GM12873 (cell line): ENCODE measurements around the gene RAP1GAP2.

Source experiments
- CTCF ChIP-seq: IDR thresholded peaks from 2 replicates; pipeline ENCODE4 v1.5.1; 2012; ENCODE audit warnings: low read depth, mild to moderate bottlenecking, moderate library complexity, low read length, control low read depth; ENCODE audit not compliant: insufficient read depth; ENCODE audit errors: missing control alignments

Gene RAP1GAP2

DNA sequence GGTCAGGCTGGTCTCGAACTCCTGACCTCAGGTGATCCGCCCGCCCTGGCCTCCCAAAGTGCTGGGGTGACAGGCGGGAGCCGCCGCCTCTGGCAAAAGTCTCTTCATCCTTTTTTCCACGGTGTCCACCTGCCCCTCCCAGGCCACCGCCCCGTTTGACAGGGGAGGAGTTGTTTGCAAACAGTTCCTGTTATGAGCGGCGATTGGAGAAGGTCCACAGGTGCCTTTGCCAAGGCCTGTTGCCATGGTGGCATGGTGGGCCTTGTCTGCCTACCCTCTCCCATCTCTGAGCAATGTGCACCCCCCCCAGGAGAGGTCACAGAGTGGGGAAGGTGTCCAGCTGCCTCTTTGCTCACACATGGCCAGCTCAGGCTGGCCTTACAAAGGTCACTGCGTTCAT lies 16.0 kb upstream of the RAP1GAP2 start:
- no peak for TF ChIP-seq CTCF

GRCh38 chr17:2780931-2781454 lies 15.2 kb upstream of the RAP1GAP2 start:
- no peak for TF ChIP-seq CTCF

- no peak for TF ChIP-seq CTCF
Measured at GRCh38 chr17:2782055-2782454, 14.2 kb upstream of the RAP1GAP2 start.

DNA sequence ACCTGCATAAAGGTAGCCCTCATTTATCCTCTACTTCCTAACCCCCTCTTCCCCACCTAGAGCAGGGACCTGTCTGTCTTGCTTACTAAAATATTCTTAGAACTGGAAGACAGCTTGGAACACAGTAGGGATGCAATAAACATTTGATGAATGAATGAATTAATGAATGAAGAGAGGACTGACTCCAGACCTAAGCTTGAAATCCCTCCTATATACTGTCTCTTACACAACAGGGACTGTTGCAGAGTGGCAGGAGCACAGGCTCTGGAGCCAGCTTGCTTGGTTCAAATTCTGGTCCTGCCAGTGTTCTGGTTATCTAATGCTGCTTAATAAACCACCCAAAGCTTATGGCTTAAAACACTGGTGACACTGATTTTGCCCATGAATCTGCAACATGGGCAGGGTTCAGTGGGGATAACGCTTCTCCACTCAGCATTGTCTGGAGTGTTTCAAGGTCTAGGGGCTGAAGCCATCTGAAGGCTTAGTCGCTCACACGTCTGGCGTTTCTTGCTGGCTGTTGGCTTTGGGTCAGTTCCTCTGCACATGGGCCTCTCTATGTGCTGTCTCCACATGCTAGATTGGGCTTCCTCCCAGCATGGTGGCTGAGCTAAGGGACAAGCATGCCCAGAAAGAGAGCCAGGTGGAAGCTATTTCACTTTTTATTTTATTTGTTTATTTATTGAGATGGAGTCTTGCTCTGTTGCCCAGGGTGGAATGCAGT lies 12.8 kb upstream of the RAP1GAP2 start:
- TF ChIP-seq CTCF, result no peak

DNA sequence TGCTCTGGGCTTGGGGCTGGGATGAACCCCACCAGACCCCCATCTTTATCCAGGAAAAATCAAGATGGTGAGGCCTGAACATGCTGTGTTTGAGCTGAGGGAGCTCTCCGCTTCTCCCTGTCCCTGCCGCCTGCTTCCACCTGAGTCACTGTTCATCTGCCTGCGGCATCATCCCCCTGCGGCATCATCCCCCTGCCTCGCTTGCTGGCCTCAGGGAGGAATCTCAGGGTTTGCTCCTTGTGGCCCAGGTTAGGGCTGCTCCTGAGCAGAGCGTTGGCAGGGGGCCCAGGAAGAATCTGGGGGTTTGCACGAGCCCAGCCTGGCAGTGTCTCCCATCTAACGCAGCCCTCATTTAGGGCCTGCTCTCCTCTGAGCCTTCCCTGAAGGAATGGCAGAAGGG lies 11.4 kb upstream of the RAP1GAP2 start:
- TF ChIP-seq CTCF, result no peak

- peak; percentile 94 for TF ChIP-seq CTCF
Measured at GRCh38 chr17:2786176-2786881, 9.9 kb upstream of the RAP1GAP2 start.

DNA sequence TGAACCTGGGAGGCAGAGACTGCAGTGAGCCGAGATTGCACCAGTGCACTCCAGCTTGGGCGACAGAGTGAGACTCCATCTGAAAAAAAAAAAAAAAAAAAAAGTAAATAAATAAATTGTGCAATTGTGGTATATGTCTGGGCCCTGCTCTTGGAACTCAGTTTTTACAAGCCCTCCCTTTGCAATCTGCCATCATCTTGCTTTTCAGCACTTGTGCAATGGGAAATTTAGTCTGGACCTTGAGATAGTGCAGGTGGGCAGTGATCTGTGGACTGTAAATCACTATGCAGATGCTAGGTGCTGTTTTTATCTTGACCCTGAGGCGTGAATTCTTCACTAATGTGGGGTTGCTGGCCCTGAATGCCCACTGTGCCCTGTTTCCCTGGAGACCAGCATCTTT lies 6.5 kb upstream of the RAP1GAP2 start:
- no peak for TF ChIP-seq CTCF
